K562 (cell line): Measurements from ENCODE around the gene PIGL. TPM values are rescaled to one million over a fixed set of nuclear protein-coding genes. Genes with fewer than 3 reads are reported as not detected.

Source experiments
- ASH1L ChIP-seq: fragments of 450-650 bp; IDR thresholded peaks from 2 replicates; pipeline ENCODE4 v1.6.1; 2018; ENCODE audit warnings: borderline replicate concordance, mild to moderate bottlenecking, low read depth; ENCODE audit not compliant: partially characterized antibody
- ETV6 ChIP-seq, 3 experiments: fragments of 150-350 bp in 1 of 3; sonication (generic) in 1 of 3; formaldehyde crosslinking in 1 of 3; IDR thresholded peaks; 2 replicates each; pipeline versions ENCODE4 v1.6.1 to v1.8.0; 2014 to 2022; ENCODE audit warnings: borderline replicate concordance in 2 of 3, low read depth in 2 of 3, antibody characterized with exemption in 1 of 3, low read length in 1 of 3, mild to moderate bottlenecking in 1 of 3, missing genetic modification reagents in 1 of 3
- HDAC6 ChIP-seq: IDR thresholded peaks from 2 replicates; pipeline ENCODE4 v1.6.1; 2012; ENCODE audit warnings: low read depth, mild to moderate bottlenecking, control low read depth, inconsistent platforms, low read length, moderate library complexity
- KDM2B ChIP-seq: fragments of 250-450 bp; sonication (Bioruptor Pico); IDR thresholded peaks from 2 replicates; pipeline ENCODE4 v1.8.0; 2021; ENCODE audit warnings: mild to moderate bottlenecking, moderate library complexity
- NCOA6 ChIP-seq: fragments of 450-650 bp; IDR thresholded peaks from 2 replicates; pipeline ENCODE4 v1.6.1; 2017; ENCODE audit warnings: mild to moderate bottlenecking
- SIN3B ChIP-seq: fragments of 450-650 bp; IDR thresholded peaks from 2 replicates; pipeline ENCODE4 v1.6.1; 2017; ENCODE audit warnings: low read depth, mild to moderate bottlenecking, moderate library complexity
- SOX6 ChIP-seq: fragments of 450-650 bp; IDR thresholded peaks from 2 replicates; pipeline ENCODE4 v1.6.1; 2014; ENCODE audit warnings: mild to moderate bottlenecking
- SUPT5H ChIP-seq: fragments of 450-650 bp; IDR thresholded peaks from 2 replicates; pipeline ENCODE4 v1.6.1; 2016
- ZC3H4 ChIP-seq: sonication (generic); formaldehyde crosslinking; IDR thresholded peaks from 2 replicates; pipeline ENCODE4 v1.9.0; 2021; ENCODE audit warnings: missing genetic modification reagents, borderline replicate concordance
- ZNF217 ChIP-seq: sonication (generic); formaldehyde crosslinking; IDR thresholded peaks from 2 replicates; pipeline ENCODE4 v1.8.0; 2022; ENCODE audit warnings: mild to moderate bottlenecking, missing genetic modification reagents
- polyA plus RNA-seq, 8 experiments: library from polyadenylated mRNA; depleted of rRNA in 4 of 8; stranded (reverse) in 5 of 8; unstranded in 3 of 8; fragments of >200 nt; fragmentation: Nextera tagmentation in 2 of 8; fragmentation: Illumina TruSeq in 1 of 8; extraction: Ambion mirVana in 2 of 8; extraction: Trizol in 1 of 8; gene quantifications; 2 replicates each; pipeline versions ENCODE4 v1.2.1 to v1.2.3, GENCODE V29; 2011 to 2014; ENCODE audit warnings: inconsistent platforms in 1 of 8, missing spikeins in 1 of 8
- total RNA-seq, 7 experiments: library from RNA; depleted of rRNA in 6 of 7; stranded (reverse); fragments of >200 nt in 6 of 7; fragmentation: Illumina TruSeq in 2 of 7; extraction: Trizol in 2 of 7; gene quantifications; 2 replicates each; pipeline versions ENCODE4 v1.2.1 to v1.2.3, GENCODE V29; 2011 to 2021; ENCODE audit warnings: low replicate concordance in 1 of 7
- TF ChIP-seq, protein P1 (sequence below): fragments of 450-650 bp; IDR thresholded peaks from 2 replicates; pipeline ENCODE4 v1.6.1; 2016; ENCODE audit warnings: mild to moderate bottlenecking, moderate library complexity
- TF ChIP-seq, protein P2 (sequence below), 2 experiments: IDR thresholded peaks; 2 replicates each; pipeline ENCODE4 v1.6.1; 2011; ENCODE audit warnings: borderline replicate concordance in 1 of 2, control low read depth in 1 of 2, low read depth in 1 of 2, low read length in 1 of 2, mild to moderate bottlenecking in 1 of 2, mixed read lengths in 1 of 2, moderate library complexity in 1 of 2; ENCODE audit not compliant: insufficient read depth in 1 of 2, insufficient read length in 1 of 2, poor library complexity in 1 of 2, severe bottlenecking in 1 of 2; ENCODE audit errors: extremely low read depth in 1 of 2
- TF ChIP-seq, protein P3 (sequence below): fragments of 250-450 bp; sonication (Bioruptor Pico); IDR thresholded peaks from 2 replicates; pipeline ENCODE4 v1.4.0; 2020; ENCODE audit warnings: borderline replicate concordance

Gene PIGL
- total and polyA plus RNA-seq, 9 of the 15 experiments (the other 6 are each of a cell fraction or from before 2014, with no cell fraction given), result 19.9 to 55.3 (median 29.6) TPM

DNA sequence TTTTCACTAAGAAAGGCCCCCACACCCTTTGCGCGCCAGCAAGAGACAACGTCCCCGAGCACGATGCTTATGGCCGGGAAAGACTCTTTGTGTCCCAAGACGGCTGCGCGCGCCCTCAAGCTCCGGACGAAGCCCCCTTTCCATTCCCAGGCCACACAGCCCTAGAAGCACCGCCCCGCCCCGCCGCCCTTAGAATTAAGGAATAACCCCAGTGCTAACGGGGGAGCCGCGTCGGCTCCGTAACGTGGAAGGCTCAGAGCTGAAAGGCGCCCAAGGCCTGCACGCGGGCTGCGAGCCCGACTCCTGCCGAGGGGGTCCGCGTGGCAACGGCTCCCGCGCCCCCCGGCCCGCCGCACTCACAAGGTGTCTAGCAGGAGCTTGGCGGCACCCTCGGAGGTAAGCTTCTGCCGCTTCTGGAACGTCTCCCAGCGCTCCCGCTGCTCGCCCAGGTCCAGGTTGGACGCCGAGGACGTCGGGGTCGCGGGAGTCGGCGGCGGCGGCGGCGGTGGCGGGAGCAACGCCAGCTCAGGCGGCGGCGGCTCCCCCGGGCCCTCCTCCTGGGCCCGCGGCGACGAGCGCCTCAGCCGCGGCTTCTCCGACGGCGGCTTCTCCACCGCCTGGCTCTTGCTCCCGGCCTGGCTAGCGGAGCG, 135.8 kb downstream of the PIGL start (continued):
- TF ChIP-seq, protein P1, sequence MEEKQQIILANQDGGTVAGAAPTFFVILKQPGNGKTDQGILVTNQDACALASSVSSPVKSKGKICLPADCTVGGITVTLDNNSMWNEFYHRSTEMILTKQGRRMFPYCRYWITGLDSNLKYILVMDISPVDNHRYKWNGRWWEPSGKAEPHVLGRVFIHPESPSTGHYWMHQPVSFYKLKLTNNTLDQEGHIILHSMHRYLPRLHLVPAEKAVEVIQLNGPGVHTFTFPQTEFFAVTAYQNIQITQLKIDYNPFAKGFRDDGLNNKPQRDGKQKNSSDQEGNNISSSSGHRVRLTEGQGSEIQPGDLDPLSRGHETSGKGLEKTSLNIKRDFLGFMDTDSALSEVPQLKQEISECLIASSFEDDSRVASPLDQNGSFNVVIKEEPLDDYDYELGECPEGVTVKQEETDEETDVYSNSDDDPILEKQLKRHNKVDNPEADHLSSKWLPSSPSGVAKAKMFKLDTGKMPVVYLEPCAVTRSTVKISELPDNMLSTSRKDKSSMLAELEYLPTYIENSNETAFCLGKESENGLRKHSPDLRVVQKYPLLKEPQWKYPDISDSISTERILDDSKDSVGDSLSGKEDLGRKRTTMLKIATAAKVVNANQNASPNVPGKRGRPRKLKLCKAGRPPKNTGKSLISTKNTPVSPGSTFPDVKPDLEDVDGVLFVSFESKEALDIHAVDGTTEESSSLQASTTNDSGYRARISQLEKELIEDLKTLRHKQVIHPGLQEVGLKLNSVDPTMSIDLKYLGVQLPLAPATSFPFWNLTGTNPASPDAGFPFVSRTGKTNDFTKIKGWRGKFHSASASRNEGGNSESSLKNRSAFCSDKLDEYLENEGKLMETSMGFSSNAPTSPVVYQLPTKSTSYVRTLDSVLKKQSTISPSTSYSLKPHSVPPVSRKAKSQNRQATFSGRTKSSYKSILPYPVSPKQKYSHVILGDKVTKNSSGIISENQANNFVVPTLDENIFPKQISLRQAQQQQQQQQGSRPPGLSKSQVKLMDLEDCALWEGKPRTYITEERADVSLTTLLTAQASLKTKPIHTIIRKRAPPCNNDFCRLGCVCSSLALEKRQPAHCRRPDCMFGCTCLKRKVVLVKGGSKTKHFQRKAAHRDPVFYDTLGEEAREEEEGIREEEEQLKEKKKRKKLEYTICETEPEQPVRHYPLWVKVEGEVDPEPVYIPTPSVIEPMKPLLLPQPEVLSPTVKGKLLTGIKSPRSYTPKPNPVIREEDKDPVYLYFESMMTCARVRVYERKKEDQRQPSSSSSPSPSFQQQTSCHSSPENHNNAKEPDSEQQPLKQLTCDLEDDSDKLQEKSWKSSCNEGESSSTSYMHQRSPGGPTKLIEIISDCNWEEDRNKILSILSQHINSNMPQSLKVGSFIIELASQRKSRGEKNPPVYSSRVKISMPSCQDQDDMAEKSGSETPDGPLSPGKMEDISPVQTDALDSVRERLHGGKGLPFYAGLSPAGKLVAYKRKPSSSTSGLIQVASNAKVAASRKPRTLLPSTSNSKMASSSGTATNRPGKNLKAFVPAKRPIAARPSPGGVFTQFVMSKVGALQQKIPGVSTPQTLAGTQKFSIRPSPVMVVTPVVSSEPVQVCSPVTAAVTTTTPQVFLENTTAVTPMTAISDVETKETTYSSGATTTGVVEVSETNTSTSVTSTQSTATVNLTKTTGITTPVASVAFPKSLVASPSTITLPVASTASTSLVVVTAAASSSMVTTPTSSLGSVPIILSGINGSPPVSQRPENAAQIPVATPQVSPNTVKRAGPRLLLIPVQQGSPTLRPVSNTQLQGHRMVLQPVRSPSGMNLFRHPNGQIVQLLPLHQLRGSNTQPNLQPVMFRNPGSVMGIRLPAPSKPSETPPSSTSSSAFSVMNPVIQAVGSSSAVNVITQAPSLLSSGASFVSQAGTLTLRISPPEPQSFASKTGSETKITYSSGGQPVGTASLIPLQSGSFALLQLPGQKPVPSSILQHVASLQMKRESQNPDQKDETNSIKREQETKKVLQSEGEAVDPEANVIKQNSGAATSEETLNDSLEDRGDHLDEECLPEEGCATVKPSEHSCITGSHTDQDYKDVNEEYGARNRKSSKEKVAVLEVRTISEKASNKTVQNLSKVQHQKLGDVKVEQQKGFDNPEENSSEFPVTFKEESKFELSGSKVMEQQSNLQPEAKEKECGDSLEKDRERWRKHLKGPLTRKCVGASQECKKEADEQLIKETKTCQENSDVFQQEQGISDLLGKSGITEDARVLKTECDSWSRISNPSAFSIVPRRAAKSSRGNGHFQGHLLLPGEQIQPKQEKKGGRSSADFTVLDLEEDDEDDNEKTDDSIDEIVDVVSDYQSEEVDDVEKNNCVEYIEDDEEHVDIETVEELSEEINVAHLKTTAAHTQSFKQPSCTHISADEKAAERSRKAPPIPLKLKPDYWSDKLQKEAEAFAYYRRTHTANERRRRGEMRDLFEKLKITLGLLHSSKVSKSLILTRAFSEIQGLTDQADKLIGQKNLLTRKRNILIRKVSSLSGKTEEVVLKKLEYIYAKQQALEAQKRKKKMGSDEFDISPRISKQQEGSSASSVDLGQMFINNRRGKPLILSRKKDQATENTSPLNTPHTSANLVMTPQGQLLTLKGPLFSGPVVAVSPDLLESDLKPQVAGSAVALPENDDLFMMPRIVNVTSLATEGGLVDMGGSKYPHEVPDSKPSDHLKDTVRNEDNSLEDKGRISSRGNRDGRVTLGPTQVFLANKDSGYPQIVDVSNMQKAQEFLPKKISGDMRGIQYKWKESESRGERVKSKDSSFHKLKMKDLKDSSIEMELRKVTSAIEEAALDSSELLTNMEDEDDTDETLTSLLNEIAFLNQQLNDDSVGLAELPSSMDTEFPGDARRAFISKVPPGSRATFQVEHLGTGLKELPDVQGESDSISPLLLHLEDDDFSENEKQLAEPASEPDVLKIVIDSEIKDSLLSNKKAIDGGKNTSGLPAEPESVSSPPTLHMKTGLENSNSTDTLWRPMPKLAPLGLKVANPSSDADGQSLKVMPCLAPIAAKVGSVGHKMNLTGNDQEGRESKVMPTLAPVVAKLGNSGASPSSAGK, result peak; percentile 63; the same call in 1 of the 2 replicates
- TF ChIP-seq SIN3B (no peak; the same call in 1 of the 2 replicates), ZC3H4 (no peak), SOX6 (no peak), ETV6 (IDR thresholded peaks at IDR 0.05; ENCODE audit: borderline replicate concordance in 1 of 2, low read depth in 2 of 2, low read length in 1 of 2) (no peak), ETV6 (CRISPR knock-in tag; IDR thresholded peaks at IDR 0.05; ENCODE audit: borderline replicate concordance) (no peak), ZNF217 (no peak), SUPT5H (no peak), ASH1L (no peak), NCOA6 (peak; percentile 38; the same call in 1 of the 2 replicates), KDM2B (CRISPR knock-in tag) (0 out of 2 replicates have a peak, but pooled peaks have one; percentile 55), HDAC6 (no peak)
- TF ChIP-seq, protein P2, sequence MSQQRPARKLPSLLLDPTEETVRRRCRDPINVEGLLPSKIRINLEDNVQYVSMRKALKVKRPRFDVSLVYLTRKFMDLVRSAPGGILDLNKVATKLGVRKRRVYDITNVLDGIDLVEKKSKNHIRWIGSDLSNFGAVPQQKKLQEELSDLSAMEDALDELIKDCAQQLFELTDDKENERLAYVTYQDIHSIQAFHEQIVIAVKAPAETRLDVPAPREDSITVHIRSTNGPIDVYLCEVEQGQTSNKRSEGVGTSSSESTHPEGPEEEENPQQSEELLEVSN (IDR thresholded peaks at IDR 0.05; ENCODE audit: borderline replicate concordance in 1 of 2, extremely low read depth in 1 of 2, insufficient read depth in 1 of 2, insufficient read length in 1 of 2, low read depth in 1 of 2, low read length in 1 of 2, poor library complexity in 1 of 2, severe bottlenecking in 1 of 2), result peak in 1 of 2 experiments; percentile 58
- TF ChIP-seq, protein P3, sequence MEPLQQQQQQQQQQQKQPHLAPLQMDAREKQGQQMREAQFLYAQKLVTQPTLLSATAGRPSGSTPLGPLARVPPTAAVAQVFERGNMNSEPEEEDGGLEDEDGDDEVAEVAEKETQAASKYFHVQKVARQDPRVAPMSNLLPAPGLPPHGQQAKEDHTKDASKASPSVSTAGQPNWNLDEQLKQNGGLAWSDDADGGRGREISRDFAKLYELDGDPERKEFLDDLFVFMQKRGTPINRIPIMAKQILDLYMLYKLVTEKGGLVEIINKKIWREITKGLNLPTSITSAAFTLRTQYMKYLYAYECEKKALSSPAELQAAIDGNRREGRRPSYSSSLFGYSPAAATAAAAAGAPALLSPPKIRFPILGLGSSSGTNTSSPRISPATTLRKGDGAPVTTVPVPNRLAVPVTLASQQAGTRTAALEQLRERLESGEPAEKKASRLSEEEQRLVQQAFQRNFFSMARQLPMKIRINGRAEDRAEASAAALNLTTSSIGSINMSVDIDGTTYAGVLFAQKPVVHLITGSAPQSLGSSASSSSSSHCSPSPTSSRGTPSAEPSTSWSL (CRISPR knock-in tag), result no peak
